Thoracic aorta (tissue), 2 donors: ENCODE results near the gene CENPB. TPM values are rescaled to one million over a fixed set of nuclear protein-coding genes. Genes with fewer than 3 reads are reported as not detected.

ENCODE experiments used
- ATAC-seq: fragments of 150-250 bp; one replicate; pipeline ENCODE4 v1.8.0; 2017; ENCODE audit warnings: low read depth; ENCODE audit not compliant: insufficient number of reproducible peaks, low FRiP score
- DNase-seq: peaks from one replicate; pipeline ENCODE4 v3.0.0-alpha.2; 2020; ENCODE audit warnings: low spot score
- H3K27ac ChIP-seq, 2 donors: fragments of 200-600 bp; sonication (generic); 1 replicate in 1 of 2; 2 replicates in 1 of 2; pipeline ENCODE4 v1.5.1; 2016; ENCODE audit warnings: mild to moderate bottlenecking in 2 of 2, moderate library complexity in 2 of 2
- H3K27me3 ChIP-seq: fragments of 200-600 bp; sonication (generic); replicated peaks from 2 replicates; pipeline ENCODE4 v1.6.0; 2016; ENCODE audit warnings: mild to moderate bottlenecking; ENCODE audit not compliant: insufficient read depth
- H3K36me3 ChIP-seq: fragments of 200-600 bp; sonication (generic); one replicate; pipeline ENCODE4 v1.5.1; 2016
- H3K4me1 ChIP-seq, 2 donors: fragments of 200-600 bp; sonication (generic); 1 replicate in 1 of 2; 2 replicates in 1 of 2; pipeline versions ENCODE4 v1.5.1 to v1.6.0; 2016; ENCODE audit warnings: low read depth in 2 of 2, mild to moderate bottlenecking in 1 of 2; ENCODE audit not compliant: control insufficient read depth in 1 of 2
- H3K4me3 ChIP-seq: fragments of 200-600 bp; sonication (generic); 2 replicates; pipeline ENCODE4 v1.5.1; 2016; ENCODE audit warnings: mild to moderate bottlenecking
- H3K9me3 ChIP-seq: fragments of 200-600 bp; sonication (generic); 2 replicates; pipeline ENCODE4 v1.5.1; 2016
- CTCF ChIP-seq: fragments of 200-600 bp; sonication (generic); IDR thresholded peaks from one replicate; pipeline ENCODE4 v1.5.1; 2019; ENCODE audit warnings: antibody characterized with exemption
- total RNA-seq, 2 donors: library from RNA; depleted of rRNA; stranded (reverse); fragments of >200 nt; gene quantifications; one replicate each; pipeline versions ENCODE4 v1.1.0 to v1.2.3, GENCODE V29; 2016

The CENPB gene
- total RNA-seq, 2 donors from 2014 or later, result 97.2 to 114 TPM

GRCh38 chr20:3813848-3814581 is 27.5 kb upstream of the CENPB start:
- no peaks in the 10 kb centered on the region for H3K36me3 ChIP-seq
- no peak for DNase-seq
- no peaks in the 10 kb centered on the region for H3K27me3 ChIP-seq
- TF ChIP-seq CTCF, result no peak
- H3K9me3 ChIP-seq, result no peaks in the 10 kb centered on the region
- no peak for ATAC-seq
- H3K27ac ChIP-seq, result peak overlapping the region in 1 of 2 donors; percentile 41
- peaks cover 8 to 48% of the 10 kb centered on the region in 2 donors for H3K4me1 ChIP-seq
- no peak overlapping the region for H3K4me3 ChIP-seq

GRCh38 chr20:3812975-3813847 is 26.7 kb upstream of the CENPB start:
- no peak for DNase-seq
- Histone ChIP-seq H3K4me3 (no peak overlapping the region), H3K36me3 (no peaks in the 10 kb centered on the region), H3K9me3 (no peaks in the 10 kb centered on the region), H3K27me3 (no peaks in the 10 kb centered on the region), H3K27ac (peak overlapping the region; percentile 41 to 58), H3K4me1 (peaks cover 12 to 50% of the 10 kb centered on the region in 2 donors)
- ATAC-seq, result no peak
- no peak for TF ChIP-seq CTCF

GRCh38 chr20:3812259-3812681 is 25.7 kb upstream of the CENPB start:
- Histone ChIP-seq H3K4me1 (peaks cover 19 to 57% of the 10 kb centered on the region in 2 donors), H3K4me3 (no peak overlapping the region), H3K27me3 (no peaks in the 10 kb centered on the region), H3K27ac (peak overlapping the region; percentile 84 to 94), H3K9me3 (no peaks in the 10 kb centered on the region), H3K36me3 (no peaks in the 10 kb centered on the region)
- TF ChIP-seq CTCF, result no peak
- DNase-seq (no peak), ATAC-seq (no peak)

- peak overlapping the region; percentile 67 for H3K4me3 ChIP-seq
- H3K27ac ChIP-seq, result peak overlapping the region; percentile 84 to 94
- ATAC-seq (peak; percentile 81), DNase-seq (peak; percentile 92)
- TF ChIP-seq CTCF, result no peak
- H3K9me3 ChIP-seq, result no peaks in the 10 kb centered on the region
- H3K4me1 ChIP-seq, result peaks cover 25 to 63% of the 10 kb centered on the region in 2 donors
- H3K27me3 ChIP-seq, result no peaks in the 10 kb centered on the region
- H3K36me3 ChIP-seq, result no peaks in the 10 kb centered on the region
These were observed 25.1 kb upstream of the CENPB start for GRCh38 chr20:3811467-3812258.
